ENCODE measurements around the gene P2RX3. TPM values are rescaled to one million over a fixed set of nuclear protein-coding genes. Genes with fewer than 3 reads are reported as not detected.

Gene P2RX3
- total RNA-seq, 2 experiments from 2014 or later: not detected

DNA sequence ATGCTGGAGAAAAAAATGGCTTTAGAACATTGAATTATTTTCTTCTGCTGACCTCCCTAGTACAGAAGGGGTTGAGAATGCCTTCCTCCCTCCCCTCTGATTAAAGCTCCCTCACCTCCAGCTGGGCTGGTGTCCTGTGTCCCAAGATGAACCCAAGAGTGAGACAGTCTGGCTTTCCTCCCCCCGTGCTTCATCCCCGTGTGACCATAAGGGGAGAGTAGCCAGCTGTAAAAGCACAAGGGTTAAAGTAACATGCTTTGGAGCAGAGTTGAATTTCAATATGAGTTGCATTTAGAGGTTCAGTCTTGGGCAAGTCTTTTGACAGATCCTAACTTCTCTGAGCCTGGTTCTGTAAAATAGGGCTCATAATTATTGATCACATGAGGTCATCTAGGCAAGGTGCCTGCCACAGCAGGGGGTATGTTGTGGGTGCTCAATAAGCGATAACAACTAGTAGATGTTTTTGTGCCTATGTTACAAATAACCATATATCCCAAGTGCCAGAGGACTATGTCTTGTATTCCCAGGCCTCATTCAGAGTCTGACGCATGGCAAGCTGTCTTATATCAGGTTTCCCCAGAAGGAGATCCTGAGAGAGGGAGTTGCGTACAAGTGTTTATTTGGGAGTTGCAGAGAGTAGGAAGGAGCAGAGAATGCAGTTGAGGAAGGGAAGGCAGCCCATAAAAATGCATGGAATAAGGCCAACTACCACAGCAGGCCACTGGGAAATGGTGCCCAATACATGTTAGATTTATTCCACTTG lies 48.2 kb downstream of the P2RX3 start:
- Mint-ChIP-seq H3K27me3 (peaks cover 12% of the 10 kb centered on the region), H3K4me1 (ENCODE audit: low read depth) (no peaks in the 10 kb centered on the region), H3K4me3 (no peak overlapping the region), H3K9me3 (no peaks in the 10 kb centered on the region), H3K36me3 (ENCODE audit: low read depth) (no peaks in the 10 kb centered on the region), H3K27ac (no peak overlapping the region)
- ATAC-seq (ENCODE audit: poor library complexity) (no peak), DNase-seq (no peak)
- H3K4me1 ChIP-seq (ENCODE audit: insufficient read depth, low read length): no peaks in the 10 kb centered on the region
- TF ChIP-seq, protein P1, sequence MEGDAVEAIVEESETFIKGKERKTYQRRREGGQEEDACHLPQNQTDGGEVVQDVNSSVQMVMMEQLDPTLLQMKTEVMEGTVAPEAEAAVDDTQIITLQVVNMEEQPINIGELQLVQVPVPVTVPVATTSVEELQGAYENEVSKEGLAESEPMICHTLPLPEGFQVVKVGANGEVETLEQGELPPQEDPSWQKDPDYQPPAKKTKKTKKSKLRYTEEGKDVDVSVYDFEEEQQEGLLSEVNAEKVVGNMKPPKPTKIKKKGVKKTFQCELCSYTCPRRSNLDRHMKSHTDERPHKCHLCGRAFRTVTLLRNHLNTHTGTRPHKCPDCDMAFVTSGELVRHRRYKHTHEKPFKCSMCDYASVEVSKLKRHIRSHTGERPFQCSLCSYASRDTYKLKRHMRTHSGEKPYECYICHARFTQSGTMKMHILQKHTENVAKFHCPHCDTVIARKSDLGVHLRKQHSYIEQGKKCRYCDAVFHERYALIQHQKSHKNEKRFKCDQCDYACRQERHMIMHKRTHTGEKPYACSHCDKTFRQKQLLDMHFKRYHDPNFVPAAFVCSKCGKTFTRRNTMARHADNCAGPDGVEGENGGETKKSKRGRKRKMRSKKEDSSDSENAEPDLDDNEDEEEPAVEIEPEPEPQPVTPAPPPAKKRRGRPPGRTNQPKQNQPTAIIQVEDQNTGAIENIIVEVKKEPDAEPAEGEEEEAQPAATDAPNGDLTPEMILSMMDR (IDR thresholded peaks at IDR 0.05): no peak
- no peak overlapping the region for H3K4me3 ChIP-seq (ENCODE audit: low read length)
- H3K36me3 ChIP-seq (ENCODE audit: insufficient read depth, low read length): no peaks in the 10 kb centered on the region
- CTCF ChIA-PET: no interaction called here
- H3K27me3 ChIP-seq (ENCODE audit: control insufficient read depth in 1 of 2, insufficient read depth in 2 of 2, low read length in 2 of 2): no peaks in the 10 kb centered on the region
- no peaks in the 10 kb centered on the region for H3K9me3 ChIP-seq (ENCODE audit: control insufficient read depth in 1 of 2, insufficient read depth in 1 of 2, low read length in 2 of 2)
- intact Hi-C loops (cut with DNase I, micrococcal nuclease): loop anchor here in 1 of 2 experiments (1.0 kb wide), 1 partner anchor 20 kb away; no protein-coding TSS in a partner anchor
- no peak overlapping the region for H3K27ac ChIP-seq (ENCODE audit: low read depth in 1 of 2, low read length in 2 of 2)
- POLR2A ChIA-PET: no interaction called here

DNA sequence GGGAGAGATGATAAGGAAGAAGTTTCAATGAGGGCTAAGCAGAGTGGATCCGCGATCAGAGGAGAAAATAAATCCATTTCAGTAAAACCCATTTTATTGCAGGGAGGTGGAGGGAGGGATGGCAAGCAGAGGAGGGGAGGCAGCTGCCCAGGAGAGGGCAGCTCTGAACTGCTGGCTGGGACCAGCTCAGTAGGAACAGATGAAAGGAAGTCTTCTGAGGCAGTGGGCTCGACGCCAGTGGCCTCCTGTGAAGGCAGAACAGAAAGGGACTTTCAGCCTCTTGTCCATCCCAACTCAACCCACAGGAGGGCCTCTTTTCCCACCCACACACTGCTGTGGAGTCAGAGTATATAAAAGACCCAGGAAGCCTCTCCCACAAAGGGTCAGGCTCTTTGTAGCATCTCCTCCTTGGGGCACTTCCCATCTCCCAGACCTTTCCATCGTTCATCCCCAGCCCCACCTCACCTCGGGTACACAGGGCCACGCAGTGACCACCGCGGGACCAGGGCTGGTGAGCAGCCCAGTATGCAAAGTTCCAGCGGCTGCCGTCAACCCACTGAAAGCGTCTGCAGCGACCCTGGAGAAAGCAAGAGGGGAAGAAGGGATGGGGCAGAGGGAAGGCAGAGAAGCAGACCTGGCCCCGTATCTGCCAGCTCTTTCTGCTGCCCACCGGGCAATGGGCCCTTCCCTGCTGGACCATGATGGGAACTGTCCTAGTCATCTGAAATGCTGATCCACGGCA lies 49.3 kb downstream of the P2RX3 start:
- H3K9me3 Mint-ChIP-seq: no peaks in the 10 kb centered on the region
- no peaks in the 10 kb centered on the region for H3K4me1 Mint-ChIP-seq (ENCODE audit: low read depth)
- no peaks in the 10 kb centered on the region for H3K36me3 ChIP-seq (ENCODE audit: insufficient read depth, low read length)
- no peaks in the 10 kb centered on the region for H3K4me1 ChIP-seq (ENCODE audit: insufficient read depth, low read length)
- no peak overlapping the region for H3K27ac ChIP-seq (ENCODE audit: low read depth in 1 of 2, low read length in 2 of 2)
- CTCF ChIA-PET: no interaction called here
- H3K4me3 ChIP-seq (ENCODE audit: low read length): no peak overlapping the region
- H3K27ac Mint-ChIP-seq: no peak overlapping the region
- TF ChIP-seq, protein P1 (IDR thresholded peaks at IDR 0.05): no peak
- POLR2A ChIA-PET: no interaction called here
- intact Hi-C loops (cut with DNase I, micrococcal nuclease): no loop called here
- H3K9me3 ChIP-seq (ENCODE audit: control insufficient read depth in 1 of 2, insufficient read depth in 1 of 2, low read length in 2 of 2): no peaks in the 10 kb centered on the region
- ATAC-seq (ENCODE audit: poor library complexity) (no peak), DNase-seq (no peak)
- no peaks in the 10 kb centered on the region for H3K27me3 ChIP-seq (ENCODE audit: control insufficient read depth in 1 of 2, insufficient read depth in 2 of 2, low read length in 2 of 2)
- H3K36me3 Mint-ChIP-seq (ENCODE audit: low read depth): no peaks in the 10 kb centered on the region
- no peak overlapping the region for H3K4me3 Mint-ChIP-seq
- peaks cover 7% of the 10 kb centered on the region for H3K27me3 Mint-ChIP-seq

DNA sequence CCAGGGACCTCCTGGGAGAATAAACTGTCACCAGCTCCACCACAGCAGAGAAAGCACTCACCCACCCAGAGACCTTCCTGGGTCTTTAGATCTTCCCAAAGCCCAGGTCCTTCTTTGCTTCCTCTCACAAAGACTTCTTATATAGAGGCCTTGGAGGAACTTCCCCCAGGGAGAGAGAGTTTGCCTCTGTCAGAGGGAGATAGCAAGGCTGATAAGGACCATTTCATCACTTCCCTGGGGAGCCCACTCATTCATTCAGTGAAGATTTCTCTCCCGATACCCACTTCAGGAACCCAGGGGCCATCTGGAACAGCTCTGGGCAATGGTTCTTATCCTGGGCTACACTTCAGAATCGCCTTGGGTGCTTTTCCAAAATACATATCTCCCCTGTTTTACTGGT lies 52.4 kb downstream of the P2RX3 start, which contains the start of gene PRG2:
TSS of gene PRG2 (minus strand) at position 116 of the 400 bp plus-strand sequence. CDS start 706 bp downstream, outside the sequence.
- H3K9me3 Mint-ChIP-seq: no peaks in the 10 kb centered on the region
- H3K4me1 ChIP-seq (ENCODE audit: insufficient read depth, low read length): no peaks in the 10 kb centered on the region
- intact Hi-C loops (cut with DNase I, micrococcal nuclease): no loop called here
- TF ChIP-seq, protein P1 (IDR thresholded peaks at IDR 0.05): no peak
- DNase-seq: no peak
- no peaks in the 10 kb centered on the region for H3K9me3 ChIP-seq (ENCODE audit: control insufficient read depth in 1 of 2, insufficient read depth in 1 of 2, low read length in 2 of 2)
- ATAC-seq (ENCODE audit: poor library complexity): no peak
- no peak within 1 kb of the TSS for H3K27ac ChIP-seq (ENCODE audit: low read depth in 1 of 2, low read length in 2 of 2)
- H3K36me3 Mint-ChIP-seq (ENCODE audit: low read depth): no peaks in the 10 kb centered on the region
- H3K4me3 Mint-ChIP-seq: no peak within 1 kb of the TSS
- H3K27me3 ChIP-seq (ENCODE audit: control insufficient read depth in 1 of 2, insufficient read depth in 2 of 2, low read length in 2 of 2): no peaks in the 10 kb centered on the region
- no peaks in the 10 kb centered on the region for H3K27me3 Mint-ChIP-seq
- POLR2A ChIA-PET: no interaction called here
- H3K36me3 ChIP-seq (ENCODE audit: insufficient read depth, low read length): no peaks in the 10 kb centered on the region
- H3K4me1 Mint-ChIP-seq (ENCODE audit: low read depth): no peaks in the 10 kb centered on the region
- CTCF ChIA-PET: no interaction called here
- H3K27ac Mint-ChIP-seq: no peak within 1 kb of the TSS
- H3K4me3 ChIP-seq (ENCODE audit: low read length): no peak within 1 kb of the TSS
